ENCODE measurements around the gene HNRNPM.
A peak's percentile ranks its signal among the peaks of the same experiment; 100 is the strongest.
"Not testable (repeated sequence)": the region's sequence is repeated elsewhere in the genome, so short reads cannot be mapped to it uniquely, and the experiment has no call there.

The HNRNPM gene

DNA sequence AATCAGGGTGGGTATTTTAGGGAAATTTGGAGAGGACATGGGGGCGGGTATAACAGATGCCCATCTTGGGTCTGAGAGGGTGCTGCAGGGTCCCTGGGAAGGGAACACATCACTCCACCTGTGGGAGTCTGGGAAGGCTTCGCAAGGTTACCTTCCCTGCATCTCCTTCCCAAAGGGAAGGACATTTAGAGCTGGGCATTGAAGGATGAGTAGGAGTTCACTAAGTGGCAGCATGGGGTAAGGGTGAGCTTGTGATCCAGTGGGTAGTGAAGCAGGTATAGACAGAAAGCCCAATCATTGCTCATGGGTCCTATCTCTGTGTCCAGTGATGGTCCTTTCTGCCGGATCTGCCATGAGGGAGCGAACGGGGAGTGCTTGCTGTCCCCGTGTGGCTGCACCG, 18.5 kb upstream of the HNRNPM start:
- DNase-seq (ENCODE audit: low read depth in 2 of 2), result no peak

DNA sequence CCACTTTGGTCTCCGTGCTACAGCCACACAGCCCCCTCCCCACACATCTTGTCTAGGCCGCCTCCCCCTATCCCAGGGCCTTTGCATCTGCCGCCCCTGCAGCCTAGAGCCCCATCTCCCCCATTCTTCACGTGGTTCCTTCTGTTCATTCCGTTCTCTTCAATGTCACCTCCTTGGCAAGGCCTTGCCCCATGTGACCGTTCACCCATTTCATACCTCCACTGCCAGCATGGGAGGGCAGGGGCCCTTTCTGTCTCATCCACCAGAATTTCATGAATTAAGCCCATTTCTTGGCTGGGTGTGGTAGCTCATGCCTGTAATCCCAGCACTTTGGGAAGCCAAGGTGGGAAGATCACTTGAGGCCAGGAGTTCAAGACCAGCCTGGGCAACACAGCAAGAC, 15.7 kb upstream of the HNRNPM start:
- DNase-seq (ENCODE audit: low read depth in 2 of 2), result no peak

- DNase-seq (ENCODE audit: low read depth in 2 of 2), result no peak
Observed at GRCh38 chr19:8429826-8430225, 14.9 kb upstream of the HNRNPM start.

GRCh38 chr19:8430650-8431049, 14.1 kb upstream of the HNRNPM start:
- no peak for DNase-seq (ENCODE audit: low read depth in 2 of 2)

DNA sequence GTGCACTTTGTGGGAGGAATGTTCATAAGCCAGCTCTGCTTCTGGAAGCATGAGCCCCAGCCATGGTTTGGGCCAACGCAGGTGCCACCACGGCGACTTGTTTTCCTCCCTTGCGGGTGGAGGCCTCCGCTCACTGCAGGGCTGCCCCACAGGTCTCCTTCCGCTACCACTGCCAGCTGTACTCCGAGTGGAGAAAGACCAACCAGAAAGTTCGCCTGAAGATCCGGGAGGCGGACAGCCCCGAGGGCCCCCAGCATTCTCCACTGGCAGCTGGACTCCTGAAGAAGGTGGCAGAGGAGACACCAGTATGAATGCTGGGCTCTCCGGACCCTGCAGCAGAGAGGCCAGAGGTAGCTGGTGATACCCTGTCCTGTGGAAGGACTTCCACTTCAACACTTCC, 6.5 kb upstream of the HNRNPM start:
- DNase-seq (ENCODE audit: low read depth in 2 of 2), result no peak

- no peak for DNase-seq (ENCODE audit: low read depth in 2 of 2)
Observed at GRCh38 chr19:8441725-8442544, 2.8 kb upstream of the HNRNPM start.

GRCh38 chr19:8444140-8444676, 567 bp upstream of the HNRNPM start:
- DNase-seq (ENCODE audit: low read depth in 2 of 2), result not testable (repeated sequence)

DNA sequence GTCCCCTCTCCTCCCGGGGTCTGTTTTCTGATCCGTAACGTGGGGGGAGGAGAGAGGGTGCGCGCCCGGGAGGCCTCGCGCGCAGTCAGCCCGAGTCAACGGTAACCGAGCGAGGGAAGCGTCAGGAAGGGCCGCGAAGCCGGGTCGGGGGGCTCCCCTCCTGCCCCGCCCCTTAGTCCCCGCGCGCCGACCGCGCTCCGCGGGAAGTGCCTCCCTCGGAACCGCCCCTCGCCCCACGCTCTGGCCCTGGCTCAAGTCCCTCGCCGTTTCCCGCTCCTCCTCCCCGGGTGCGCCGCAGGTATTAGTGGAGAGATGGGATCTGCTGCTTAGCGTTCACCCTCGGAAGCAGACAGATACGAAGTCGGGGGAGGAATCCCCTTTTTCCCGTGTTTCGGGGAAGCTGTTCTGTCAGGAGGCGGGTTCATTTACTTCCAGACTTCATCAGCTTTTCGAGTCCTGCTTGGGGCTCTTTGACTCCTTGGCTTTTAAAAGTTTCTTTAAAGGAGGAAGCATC, 770 bp downstream of the HNRNPM start:
- peak in 1 of 2 donors; percentile 14 for DNase-seq (ENCODE audit: low read depth in 2 of 2)

DNA sequence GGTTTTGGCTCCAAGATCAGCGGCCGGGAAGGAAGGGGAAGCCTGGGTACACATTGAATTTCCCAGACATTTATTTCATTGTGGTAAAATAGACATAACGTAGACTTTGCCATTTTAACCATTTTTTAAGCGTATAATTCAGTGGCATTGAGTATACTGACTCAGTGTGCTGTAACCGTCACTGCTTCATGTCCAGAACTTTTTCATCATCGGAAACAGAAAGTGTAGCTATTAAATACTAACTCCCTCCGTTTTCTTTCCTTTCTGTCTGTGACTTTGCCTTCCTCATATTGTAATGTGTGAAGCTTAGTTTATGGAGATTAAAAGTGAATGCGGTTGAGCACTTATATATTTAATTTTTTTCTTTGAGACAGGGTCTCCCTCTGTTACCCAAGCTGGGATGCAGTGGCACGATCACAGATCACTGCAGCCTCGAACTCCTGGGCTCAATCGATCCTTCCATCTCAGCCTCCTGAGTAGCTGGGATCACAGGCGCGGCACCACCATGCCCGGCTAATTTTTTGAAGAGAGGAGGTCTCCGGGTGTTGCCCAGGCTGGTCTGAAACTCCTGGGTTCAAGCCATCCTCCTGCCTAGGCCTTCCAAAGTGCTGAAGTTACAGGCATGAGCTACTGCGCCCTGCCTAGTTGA, 1.4 kb downstream of the HNRNPM start:
- no peak for DNase-seq (ENCODE audit: low read depth in 2 of 2)

- no peak for DNase-seq (ENCODE audit: low read depth in 2 of 2)
Observed at GRCh38 chr19:8449830-8450229, 5.1 kb downstream of the HNRNPM start.

- no peak for DNase-seq (ENCODE audit: low read depth in 2 of 2)
Observed at GRCh38 chr19:8451377-8451776, 6.6 kb downstream of the HNRNPM start.

- no peak for DNase-seq (ENCODE audit: low read depth in 2 of 2)
Observed at GRCh38 chr19:8451885-8452284, 7.1 kb downstream of the HNRNPM start.

DNA sequence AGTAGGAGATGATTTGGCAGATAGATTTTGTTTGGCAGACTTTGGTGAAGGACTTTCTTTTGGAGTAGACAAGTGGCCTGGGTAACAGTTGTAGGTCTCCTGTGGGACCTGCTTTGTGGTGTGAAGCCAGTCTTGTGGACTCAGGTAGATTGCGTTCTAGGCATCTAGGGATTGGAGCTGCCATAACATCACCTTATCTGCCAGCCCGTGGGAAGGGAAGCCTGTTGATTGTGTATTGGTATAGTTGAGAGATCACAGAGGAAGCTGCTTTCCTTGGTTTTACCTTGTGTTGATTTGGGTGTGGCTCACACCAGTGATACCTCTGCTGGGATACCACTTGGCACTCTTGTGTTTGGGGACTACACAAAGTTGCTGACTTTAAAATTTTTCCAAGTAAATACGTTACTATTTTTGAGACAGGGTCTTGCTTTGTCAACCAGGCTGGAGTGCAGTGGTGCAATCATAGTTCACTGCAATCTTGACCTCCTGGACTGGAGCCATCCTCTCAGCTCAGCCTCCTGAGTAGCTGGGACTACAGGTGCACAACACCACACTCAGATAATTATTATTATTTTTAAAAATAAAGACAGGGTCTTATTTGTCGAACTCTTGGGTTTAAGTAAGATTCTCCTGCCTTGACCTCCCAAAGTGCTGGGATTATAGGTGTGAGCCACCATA, 7.8 kb downstream of the HNRNPM start:
- no peak for DNase-seq (ENCODE audit: low read depth in 2 of 2)

DNA sequence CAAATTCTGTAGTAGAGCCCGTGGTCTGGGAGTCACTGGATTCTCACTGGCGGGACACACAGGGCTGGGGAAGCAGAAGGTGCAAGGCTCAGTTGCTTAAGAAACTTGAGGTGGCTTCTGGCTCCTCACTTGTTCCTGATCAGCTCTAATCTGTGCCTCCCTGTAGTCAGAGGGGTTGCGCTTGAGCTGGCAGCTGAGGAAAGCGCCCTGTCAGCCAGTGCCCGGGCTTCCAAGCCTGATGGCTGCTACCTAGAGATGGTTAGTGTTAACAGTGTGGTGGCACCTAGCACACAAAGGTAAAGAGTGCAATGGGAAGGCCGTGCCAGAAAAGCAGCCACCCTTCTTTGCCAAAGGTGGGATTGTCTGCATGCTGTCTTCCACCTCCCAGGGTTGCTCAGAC, 8.8 kb downstream of the HNRNPM start:
- no peak for DNase-seq (ENCODE audit: low read depth in 2 of 2)

- no peak for DNase-seq (ENCODE audit: low read depth in 2 of 2)
Observed at GRCh38 chr19:8454218-8454617, 9.4 kb downstream of the HNRNPM start.

GRCh38 chr19:8455018-8455417, 10.2 kb downstream of the HNRNPM start:
- DNase-seq (ENCODE audit: low read depth in 2 of 2), result no peak

- DNase-seq (ENCODE audit: low read depth in 2 of 2), result no peak
Observed at GRCh38 chr19:8456064-8456463, 11.3 kb downstream of the HNRNPM start.

DNA sequence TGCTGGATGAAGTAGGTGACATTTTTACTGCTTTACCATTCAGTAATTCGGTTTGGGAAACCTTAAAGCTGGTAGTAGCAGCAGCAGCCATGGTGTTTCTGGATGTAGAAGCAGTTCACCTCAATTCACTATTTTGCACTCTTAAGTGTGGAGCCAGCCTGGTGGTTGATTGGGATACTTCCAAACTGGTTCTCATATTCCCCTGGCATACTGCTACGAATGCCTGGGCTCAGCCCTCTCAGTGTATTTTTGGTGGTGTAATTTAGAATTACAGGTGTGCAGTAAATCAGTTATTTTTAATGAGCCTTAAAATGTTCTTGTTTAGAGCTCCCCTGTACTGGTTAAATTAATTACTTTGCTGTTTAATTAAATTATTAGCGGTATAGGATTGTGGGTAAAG, 12.4 kb downstream of the HNRNPM start:
- DNase-seq (ENCODE audit: low read depth in 2 of 2), result no peak

DNA sequence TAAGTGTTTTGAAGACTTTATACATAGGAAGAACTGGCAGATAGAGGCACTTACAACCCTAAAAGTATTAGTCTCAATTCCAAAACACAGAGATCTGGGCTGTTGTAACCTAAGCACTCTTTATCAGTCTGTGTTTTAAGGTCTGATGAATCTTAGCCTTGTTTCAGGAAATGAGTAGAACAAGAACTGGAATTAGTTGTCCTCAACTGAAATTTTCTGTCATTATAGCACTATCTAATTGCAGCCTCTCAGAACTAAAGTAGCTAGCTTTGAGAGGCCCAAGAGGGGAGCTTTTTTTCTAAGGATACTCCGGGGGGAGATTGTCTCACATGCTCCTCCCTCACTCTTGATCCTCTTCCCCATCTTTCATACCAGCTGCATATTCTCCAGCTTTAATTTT, 13.1 kb downstream of the HNRNPM start:
- DNase-seq (ENCODE audit: low read depth in 2 of 2), result no peak

- DNase-seq (ENCODE audit: low read depth in 2 of 2), result no peak
Observed at GRCh38 chr19:8458380-8458779, 13.6 kb downstream of the HNRNPM start.

GRCh38 chr19:8459095-8459494, 14.3 kb downstream of the HNRNPM start:
- DNase-seq (ENCODE audit: low read depth in 2 of 2), result no peak

- DNase-seq (ENCODE audit: low read depth in 2 of 2), result no peak
Observed at GRCh38 chr19:8459520-8460270, 14.9 kb downstream of the HNRNPM start.
